Endothelial cell of umbilical vein (primary cell): ENCODE data around the gene TTF2. TPM values are rescaled to one million over a fixed set of nuclear protein-coding genes. Genes with fewer than 3 reads are reported as not detected.
A peak's percentile ranks its signal among the peaks of the same experiment; 100 is the strongest.

Experiments used
- BruUV-seq: library from RNA; stranded (reverse); fragments of 400-500 nt; replicated peaks from 2 replicates; lab custom pipeline; 2021; lab: Mats Ljungman, UMichigan
- CTCF ChIA-PET: fragments of 300-600, 350-600 bp; sonication (Branson Sonifier 250); formaldehyde crosslinking; loops from one replicate; lab custom pipeline; 2021; ENCODE audit warnings: antibody characterized with exemption, inconsistent platforms; lab: Charles Lee
- POLR2A ChIA-PET: fragments of 300-600, 350-600 bp; sonication (Branson Sonifier 250); formaldehyde crosslinking; loops from one replicate; lab custom pipeline; 2021; ENCODE audit warnings: antibody characterized with exemption, inconsistent platforms; lab: Charles Lee
- DNase-seq: peaks from one replicate; pipeline ENCODE4 v3.0.0-alpha.2; 2011; ENCODE audit warnings: low read depth, low spot score
- FAIRE-seq: peaks from 2 replicates; lab custom pipeline; 2011; peaks lifted over from hg19 to GRCh38; lab: Jason Lieb, UNC
- H2AFZ ChIP-seq: 2 replicates; pipeline ENCODE4 v1.6.0; 2012; ENCODE audit warnings: low read depth, low read length, control low read depth, inconsistent platforms
- H3K27ac ChIP-seq: 2 replicates; pipeline ENCODE4 v1.5.1; 2011; ENCODE audit warnings: low read depth, mild to moderate bottlenecking, control low read depth, low read length, moderate library complexity; ENCODE audit not compliant: insufficient read depth
- H3K27me3 ChIP-seq, 2 experiments: 2 replicates each; pipeline versions ENCODE4 v1.6.0 to v1.6.1; 2011; ENCODE audit warnings: low read length in 2 of 2, mixed read lengths in 1 of 2; ENCODE audit not compliant: control insufficient read depth in 2 of 2, insufficient read depth in 2 of 2
- H3K36me3 ChIP-seq, 2 experiments: 2 replicates in 1 of 2; 3 replicates in 1 of 2; pipeline ENCODE4 v1.5.1; 2011; ENCODE audit warnings: low read length in 2 of 2, mild to moderate bottlenecking in 1 of 2, moderate library complexity in 1 of 2; ENCODE audit not compliant: control insufficient read depth in 2 of 2, insufficient read depth in 2 of 2; ENCODE audit errors: extremely low read depth in 1 of 2
- H3K4me1 ChIP-seq: 3 replicates; pipeline ENCODE4 v1.5.1; 2011; ENCODE audit warnings: mild to moderate bottlenecking, low read length; ENCODE audit not compliant: control insufficient read depth, insufficient read depth; ENCODE audit errors: extremely low read depth
- H3K4me2 ChIP-seq: 2 replicates; pipeline ENCODE4 v1.6.1; 2011; ENCODE audit warnings: low read length, control low read depth, mixed read lengths; ENCODE audit not compliant: insufficient read depth
- H3K4me3 ChIP-seq, 3 experiments: fragments of 200-600 bp in 1 of 3; sonication (generic), shearing (Covaris generic) in 1 of 3; replicated peaks in 1 of 3; 2 replicates each; pipeline ENCODE4 v1.5.1; 2011 to 2016; ENCODE audit warnings: control low read depth in 3 of 3, low read length in 3 of 3, mild to moderate bottlenecking in 2 of 3, inconsistent platforms in 1 of 3, low read depth in 1 of 3, moderate library complexity in 1 of 3; ENCODE audit not compliant: insufficient read depth in 1 of 3
- H3K79me2 ChIP-seq: 2 replicates; pipeline ENCODE4 v1.6.0; 2012; ENCODE audit warnings: low read length, inconsistent platforms; ENCODE audit not compliant: control insufficient read depth, insufficient read depth
- H3K9ac ChIP-seq: replicated peaks from 2 replicates; pipeline ENCODE3; 2011; ENCODE audit warnings: low read length, control low read depth; ENCODE audit not compliant: insufficient read depth; ENCODE audit errors: extremely low read depth
- H3K9me1 ChIP-seq: replicated peaks from 3 replicates; pipeline ENCODE4 v1.6.0; 2011; ENCODE audit warnings: mild to moderate bottlenecking, low read length; ENCODE audit not compliant: control insufficient read depth, insufficient read depth; ENCODE audit errors: extremely low read depth
- H3K9me3 ChIP-seq: replicated peaks from 2 replicates; pipeline ENCODE4 v1.5.1; 2012; ENCODE audit warnings: low read length, inconsistent platforms; ENCODE audit not compliant: control insufficient read depth, insufficient read depth
- H4K20me1 ChIP-seq: replicated peaks from 2 replicates; pipeline ENCODE3; 2011; ENCODE audit warnings: mild to moderate bottlenecking, low read length; ENCODE audit not compliant: control insufficient read depth, insufficient read depth; ENCODE audit errors: extremely low read depth
- EZH2 ChIP-seq: IDR thresholded peaks from 2 replicates; pipeline ENCODE4 v1.6.1; 2012; ENCODE audit warnings: borderline replicate concordance, low read depth, mild to moderate bottlenecking, moderate library complexity, low read length, inconsistent platforms; ENCODE audit not compliant: severe bottlenecking
- FOS ChIP-seq: IDR thresholded peaks from 2 replicates; pipeline ENCODE4 v1.6.1; 2011; ENCODE audit warnings: mild to moderate bottlenecking, low read length, moderate library complexity, borderline replicate concordance; ENCODE audit not compliant: insufficient read depth
- GATA2 ChIP-seq: IDR thresholded peaks from 2 replicates; pipeline ENCODE4 v1.7.0; 2011; ENCODE audit warnings: low read depth, mild to moderate bottlenecking, moderate library complexity, mixed read lengths, low read length; ENCODE audit not compliant: insufficient read length, insufficient read depth
- JUN ChIP-seq: IDR thresholded peaks from 2 replicates; pipeline ENCODE4 v1.6.1; 2011; ENCODE audit warnings: borderline replicate concordance, low read depth; ENCODE audit not compliant: insufficient read length, insufficient read depth
- POLR2A ChIP-seq: IDR thresholded peaks from 2 replicates; pipeline ENCODE4 v1.6.1; 2012; ENCODE audit warnings: low read depth, mild to moderate bottlenecking, control low read depth, low read length
- POLR2AphosphoS5 ChIP-seq: IDR thresholded peaks from 2 replicates; pipeline ENCODE4 v1.6.1; 2012; ENCODE audit warnings: low read depth, mild to moderate bottlenecking, control low read depth, low read length, moderate library complexity; ENCODE audit not compliant: insufficient read depth
- dilution Hi-C: fragments of 300-500 bp; cut with MboI; formaldehyde crosslinking; loops from one replicate; pipeline ENCODE4 v1.15.0; 2019; ENCODE audit warnings: low sequenced_read_pairs; ENCODE audit not compliant: extremely low pct_ligation_motif_present
- intact Hi-C: fragments of 100-400 bp; cut with micrococcal nuclease; formaldehyde crosslinking; loops from one replicate; pipeline ENCODE4 v1.10.0; 2022
- polyA plus RNA-seq, 4 experiments: library from polyadenylated mRNA; depleted of rRNA in 3 of 4; stranded (reverse) in 3 of 4; unstranded in 1 of 4; fragments of >200 nt; gene quantifications; 2 replicates each; pipeline versions ENCODE4 v1.2.1 to v1.2.3, GENCODE V29; 2011 to 2012; ENCODE audit warnings: missing spikeins in 1 of 4
- total RNA-seq: library from RNA; stranded (reverse); gene quantifications from 2 replicates; pipeline ENCODE4 v1.2.3, GENCODE V29; 2021
- TF ChIP-seq, protein P1 (sequence below), 2 donors: IDR thresholded peaks; 1 replicate in 1 of 2; 2 replicates in 1 of 2; pipeline ENCODE4 v1.5.1; 2011; ENCODE audit warnings: low read length in 2 of 2, mild to moderate bottlenecking in 2 of 2, moderate library complexity in 2 of 2, control low read depth in 1 of 2, inconsistent platforms in 1 of 2, low read depth in 1 of 2; ENCODE audit not compliant: insufficient read depth in 1 of 2; ENCODE audit errors: extremely low read depth in 1 of 2
- TF ChIP-seq, protein P2 (sequence below): IDR thresholded peaks from 2 replicates; pipeline ENCODE4 v1.6.1; 2011; ENCODE audit not compliant: insufficient read depth, insufficient read length

Gene TTF2
- total and polyA plus RNA-seq, 2 donors (not counting 3 experiments of a cell fraction or from before 2014, with no cell fraction given): 8.8 to 44.4 TPM

- TF ChIP-seq, protein P1, sequence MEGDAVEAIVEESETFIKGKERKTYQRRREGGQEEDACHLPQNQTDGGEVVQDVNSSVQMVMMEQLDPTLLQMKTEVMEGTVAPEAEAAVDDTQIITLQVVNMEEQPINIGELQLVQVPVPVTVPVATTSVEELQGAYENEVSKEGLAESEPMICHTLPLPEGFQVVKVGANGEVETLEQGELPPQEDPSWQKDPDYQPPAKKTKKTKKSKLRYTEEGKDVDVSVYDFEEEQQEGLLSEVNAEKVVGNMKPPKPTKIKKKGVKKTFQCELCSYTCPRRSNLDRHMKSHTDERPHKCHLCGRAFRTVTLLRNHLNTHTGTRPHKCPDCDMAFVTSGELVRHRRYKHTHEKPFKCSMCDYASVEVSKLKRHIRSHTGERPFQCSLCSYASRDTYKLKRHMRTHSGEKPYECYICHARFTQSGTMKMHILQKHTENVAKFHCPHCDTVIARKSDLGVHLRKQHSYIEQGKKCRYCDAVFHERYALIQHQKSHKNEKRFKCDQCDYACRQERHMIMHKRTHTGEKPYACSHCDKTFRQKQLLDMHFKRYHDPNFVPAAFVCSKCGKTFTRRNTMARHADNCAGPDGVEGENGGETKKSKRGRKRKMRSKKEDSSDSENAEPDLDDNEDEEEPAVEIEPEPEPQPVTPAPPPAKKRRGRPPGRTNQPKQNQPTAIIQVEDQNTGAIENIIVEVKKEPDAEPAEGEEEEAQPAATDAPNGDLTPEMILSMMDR (IDR thresholded peaks at IDR 0.05; ENCODE audit: extremely low read depth in 1 of 2, insufficient read depth in 1 of 2, low read depth in 1 of 2, low read length in 2 of 2): no peak
- TF ChIP-seq POLR2A (no peak), POLR2AphosphoS5 (no peak), JUN (no peak), GATA2 (no peak), FOS (no peak), EZH2 (no peak)
- TF ChIP-seq, protein P2, sequence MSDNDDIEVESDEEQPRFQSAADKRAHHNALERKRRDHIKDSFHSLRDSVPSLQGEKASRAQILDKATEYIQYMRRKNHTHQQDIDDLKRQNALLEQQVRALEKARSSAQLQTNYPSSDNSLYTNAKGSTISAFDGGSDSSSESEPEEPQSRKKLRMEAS: no peak
- H4K20me1 ChIP-seq: no peaks in the 10 kb centered on the region
- no TSS peak for BruUV-seq
These were observed 60.9 kb downstream of the TTF2 start for GRCh38 chr1:117120774-117121588.

More at GRCh38 chr1:117120774-117121588, 60.9 kb downstream of the TTF2 start:
- Histone ChIP-seq H3K27ac (no peak overlapping the region), H3K9me3 (no peaks in the 10 kb centered on the region), H3K4me2 (peak overlapping the region; percentile 39), H2AFZ (peak overlapping the region; percentile 15), H3K4me3 (peak overlapping the region; percentile 6 to 86 (median 34)), H3K9me1 (no peaks in the 10 kb centered on the region), H3K4me1 (peaks cover 10% of the 10 kb centered on the region), H3K9ac (peak overlapping the region; percentile 27), H3K79me2 (no peaks in the 10 kb centered on the region), H3K27me3 (peaks cover 6 to 18% of the 10 kb centered on the region in 2 experiments), H3K36me3 (no peaks in the 10 kb centered on the region)
- FAIRE-seq: no peak
- ChIA-PET CTCF (interaction anchor here (0.9 to 6.2 kb wide), 6 partner anchors 8 to 61 kb away, joined by 3 to 58 read pairs (median 13); partner anchors contain the start of gene TTF2), POLR2A (no interaction called here)
- DNase-seq: no peak
- intact Hi-C loops: loop anchor here (1.0 to 10.0 kb wide), 6 partner anchors 27 to 634 kb away; partner anchors contain the start of genes CD58 and MAN1A2
- dilution Hi-C loops: no loop called here
